Stimulated activated CD4-positive, alpha-beta T cell treated with anti-CD3 and anti-CD28 coated beads, TNF-alpha, amount 100 ng/mL, for 48 hours (primary cell): ENCODE data around the gene PI4K2B.
"Not testable (repeated sequence)": the region's sequence is repeated elsewhere in the genome, so short reads cannot be mapped to it uniquely, and the experiment has no call there.

ENCODE experiments used
- DNase-seq, 3 donors: peaks; one replicate each; pipeline ENCODE4 v3.0.0-alpha.2; 2020; ENCODE audit warnings: low read depth in 3 of 3

The PI4K2B gene

DNA sequence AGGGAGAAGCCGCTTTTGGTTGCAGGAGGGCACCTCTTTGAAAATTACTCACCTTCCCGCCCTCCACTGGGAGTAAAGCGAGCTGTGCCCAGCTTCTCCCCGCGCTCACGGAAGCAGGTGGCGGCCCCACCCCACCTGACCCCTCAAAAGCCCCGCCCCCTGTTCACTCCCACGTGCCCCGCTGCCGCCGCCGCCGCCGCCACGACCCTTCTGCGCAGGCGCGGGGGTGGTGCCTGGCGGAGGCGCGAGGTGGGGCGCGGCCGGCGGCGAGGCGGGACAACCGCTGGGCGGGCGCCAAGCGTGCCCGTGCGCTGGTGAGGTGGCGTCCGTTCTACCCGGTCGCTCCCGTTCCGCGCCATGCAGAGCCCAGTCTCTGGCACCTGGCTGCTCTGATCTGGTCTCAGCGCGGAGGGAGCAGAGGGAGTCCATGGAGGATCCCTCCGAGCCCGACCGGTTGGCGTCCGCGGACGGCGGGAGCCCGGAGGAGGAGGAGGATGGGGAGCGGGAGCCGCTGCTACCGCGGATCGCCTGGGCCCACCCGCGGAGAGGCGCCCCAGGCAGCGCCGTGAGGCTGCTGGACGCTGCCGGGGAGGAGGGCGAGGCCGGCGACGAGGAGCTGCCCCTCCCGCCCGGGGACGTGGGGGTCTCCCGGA lies at the start of gene PI4K2B:
PI4K2B (plus strand) TSS at position 297 of the 653 bp plus-strand sequence; CDS start at position 428, 131 bp downstream.
- DNase-seq, result peak; percentile 89 to 94 (median 90)

DNA sequence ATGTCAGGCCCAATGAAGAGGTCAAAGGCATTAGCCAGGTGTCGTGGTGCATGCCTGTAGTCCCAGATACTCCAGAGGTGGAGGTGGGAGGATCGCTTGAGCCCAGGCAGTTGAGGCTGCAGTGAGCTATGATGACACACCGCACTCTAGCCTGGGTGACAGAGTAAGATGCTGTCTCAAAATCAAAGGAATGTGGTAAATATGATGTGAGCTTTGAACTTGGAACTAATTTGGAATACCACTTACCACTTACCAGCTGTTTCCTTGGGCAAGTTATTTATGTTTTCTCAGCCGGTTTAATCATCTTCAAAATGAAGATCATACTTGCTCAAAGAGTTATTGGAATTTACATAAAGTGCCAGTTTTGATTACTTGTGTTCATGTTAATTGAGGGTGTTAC lies 49.8 kb upstream of the PI4K2B start:
- no peak for DNase-seq

DNA sequence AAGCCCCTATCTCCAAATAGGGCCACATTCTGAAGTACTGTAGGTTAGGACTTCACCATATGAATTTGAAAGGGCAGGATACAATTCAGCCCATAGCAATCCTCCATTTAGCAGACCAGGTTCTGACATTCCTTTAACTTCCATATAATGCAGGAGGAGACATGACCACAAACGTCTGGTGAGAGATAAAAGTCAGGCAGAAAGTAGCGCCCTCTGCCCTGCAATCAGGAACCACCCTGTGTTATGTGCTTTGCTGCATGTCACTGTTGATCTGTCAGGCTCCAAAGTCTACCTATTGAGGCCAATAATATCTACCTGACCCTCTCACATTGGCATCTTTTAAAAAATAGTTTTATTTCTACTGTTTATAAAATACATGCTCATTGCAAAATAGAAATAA lies 43.4 kb upstream of the PI4K2B start:
- no peak for DNase-seq

DNA sequence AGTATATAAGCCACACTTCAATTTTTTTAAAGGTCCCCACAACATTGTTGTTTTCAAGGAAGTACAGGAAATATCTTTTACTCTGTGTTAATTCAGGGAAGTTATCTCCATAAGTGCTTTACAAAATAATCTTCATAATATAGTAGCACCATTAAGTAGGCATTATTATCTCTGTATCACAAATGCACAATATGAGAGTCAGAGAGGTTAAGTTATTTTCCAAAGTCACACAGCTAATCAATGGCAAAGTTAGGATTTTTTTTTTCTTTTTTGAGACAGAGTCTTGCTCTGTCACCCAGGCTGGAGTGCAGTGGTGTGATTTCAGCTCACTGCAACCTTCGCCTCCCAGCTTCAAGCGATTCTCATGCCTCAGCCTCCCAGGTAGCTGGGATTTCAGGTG lies 35.1 kb upstream of the PI4K2B start:
- no peak for DNase-seq

DNA sequence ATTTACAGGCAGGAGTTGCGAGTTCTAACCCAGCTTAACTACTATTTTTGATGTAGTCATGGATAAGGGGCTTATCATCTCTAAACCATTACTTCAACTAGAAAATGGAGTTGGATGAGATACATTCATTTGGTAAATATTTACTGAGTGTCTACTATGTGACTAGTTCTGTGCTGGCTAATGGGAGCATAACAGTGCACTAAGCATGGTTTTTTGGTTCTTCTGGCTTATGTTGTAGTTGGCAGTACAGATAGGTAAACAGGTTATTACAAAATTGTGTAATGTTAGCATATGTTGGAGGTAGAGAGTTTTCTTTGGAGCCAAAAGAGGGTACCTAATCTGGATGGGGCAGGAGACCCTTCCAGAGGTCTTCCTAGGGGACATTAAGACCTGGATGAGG lies 25.8 kb upstream of the PI4K2B start:
- no peak for DNase-seq

DNA sequence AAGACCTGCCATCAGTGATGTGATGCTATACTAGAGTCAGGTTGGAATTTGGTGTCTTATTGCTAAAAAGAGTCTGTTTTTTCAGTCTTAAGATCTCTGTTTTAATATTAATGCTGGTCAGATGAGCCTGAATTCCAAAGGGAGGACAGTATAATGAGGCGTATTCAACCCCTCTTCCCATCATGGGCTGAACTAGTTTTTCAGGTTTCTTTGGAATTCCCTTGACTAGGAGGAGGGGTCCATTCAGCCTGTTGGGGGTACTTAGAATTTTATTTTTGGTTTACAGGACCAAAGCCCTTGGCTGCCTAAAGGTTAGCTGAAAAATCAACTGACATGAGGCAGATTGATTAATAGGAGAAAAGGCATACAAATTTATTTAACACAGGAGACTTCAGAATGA lies 24.1 kb upstream of the PI4K2B start:
- DNase-seq, result no peak

DNA sequence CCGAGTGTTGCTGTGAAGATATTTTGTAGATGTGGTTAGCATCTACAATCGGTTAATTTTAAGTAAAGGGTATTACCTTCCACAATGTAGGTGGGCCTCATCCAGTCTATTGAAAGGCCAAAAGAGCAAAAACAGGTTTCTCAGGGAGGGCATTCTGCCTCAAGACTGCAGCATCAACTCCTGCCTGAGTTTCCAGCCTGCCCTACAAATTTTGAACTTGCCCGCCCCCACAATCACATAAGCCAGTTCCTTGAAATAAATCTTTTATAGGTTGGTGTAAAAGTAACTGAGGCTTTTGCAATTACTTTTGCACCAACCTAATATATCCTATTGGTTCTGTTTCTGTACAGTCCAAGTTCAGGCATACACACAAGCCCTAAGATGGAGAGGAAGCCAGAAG lies 22.1 kb upstream of the PI4K2B start:
- DNase-seq, result no peak

DNA sequence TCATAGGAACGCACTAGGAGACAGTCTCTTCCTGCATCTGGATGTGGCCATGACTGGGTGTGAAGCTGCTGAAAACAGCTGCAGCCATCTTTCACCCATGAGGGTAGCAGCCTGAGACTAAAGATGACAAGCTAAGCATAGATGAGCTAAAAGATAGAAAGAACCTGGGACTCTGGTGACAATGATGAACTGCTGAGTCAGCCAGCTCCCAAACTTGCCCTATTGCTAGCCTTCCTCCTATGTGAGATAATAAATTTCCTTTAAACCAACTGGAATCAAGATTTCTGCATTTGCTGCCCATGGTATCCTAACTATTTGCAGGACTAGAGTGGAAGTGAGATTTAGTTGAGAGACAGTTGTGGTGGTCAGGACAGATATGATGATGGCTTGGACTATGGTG lies 21.0 kb upstream of the PI4K2B start:
- DNase-seq, result no peak

DNA sequence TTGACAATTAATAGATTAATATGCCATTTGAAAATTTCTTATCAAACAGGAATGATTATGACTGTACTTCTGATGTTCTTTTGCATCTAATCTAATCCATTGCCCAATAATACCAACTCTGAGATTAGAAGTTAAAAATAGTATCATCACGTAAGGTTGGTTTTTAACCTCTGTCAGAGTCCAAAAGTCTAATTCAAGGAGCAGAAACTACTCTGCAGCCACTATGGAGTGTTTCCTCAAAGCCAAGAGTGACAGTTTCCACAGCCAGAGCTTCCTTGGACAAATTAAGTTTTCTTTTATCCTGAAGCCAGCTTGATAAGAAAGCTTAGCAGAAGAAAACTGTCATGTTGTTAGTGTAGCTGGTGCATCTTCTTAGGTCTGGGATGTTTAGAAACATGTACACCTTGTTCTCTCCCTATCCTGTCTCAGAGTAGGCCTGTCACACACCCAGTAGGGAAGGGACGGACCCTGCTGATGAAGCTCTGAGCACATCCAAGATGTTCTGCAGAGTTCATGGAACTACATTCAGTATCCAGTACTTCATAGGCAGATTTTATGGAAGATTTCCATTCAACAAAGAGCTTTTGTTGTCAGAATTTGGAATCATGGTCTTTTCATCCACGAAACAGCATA lies 20.4 kb upstream of the PI4K2B start:
- DNase-seq, result no peak

DNA sequence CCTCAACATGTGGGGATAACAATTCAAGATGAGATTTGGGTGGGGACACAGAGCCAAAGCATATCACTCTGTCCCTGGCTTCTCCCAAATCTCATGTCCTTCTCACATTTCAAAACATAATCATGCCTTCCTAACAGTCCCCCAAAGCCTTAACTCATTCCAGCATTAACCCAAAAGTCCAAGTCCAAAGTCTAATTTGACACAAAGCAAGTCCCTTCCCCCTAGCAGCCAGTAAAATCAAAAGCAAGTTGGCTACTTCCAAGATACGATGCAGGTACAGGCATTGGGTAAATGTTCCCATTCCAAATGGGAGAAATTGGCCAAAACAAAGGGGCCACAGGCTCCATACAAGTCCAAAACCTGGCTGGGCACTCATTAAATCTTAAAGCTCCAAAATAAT lies 19.1 kb upstream of the PI4K2B start:
- DNase-seq, result not testable (repeated sequence)

DNA sequence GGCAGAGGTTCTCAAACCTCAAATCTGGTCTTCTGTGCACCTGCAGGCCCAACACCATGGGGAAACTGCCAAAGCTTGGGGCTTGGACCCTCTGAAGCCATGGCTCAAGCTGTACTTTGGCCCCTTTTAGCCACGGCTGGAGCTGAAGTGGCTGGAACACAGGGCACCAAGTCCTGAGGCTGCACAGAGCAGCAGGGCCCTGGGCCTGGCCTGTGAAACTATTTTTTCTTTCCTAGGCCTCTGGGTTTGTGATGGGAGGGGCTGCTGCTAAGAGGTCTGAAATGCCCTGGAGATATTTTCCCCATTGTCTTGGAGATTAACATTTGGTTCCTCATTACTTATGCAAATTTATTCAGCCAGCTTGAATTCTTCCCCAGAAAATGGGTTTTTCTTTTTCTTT lies 18.3 kb upstream of the PI4K2B start:
- DNase-seq, result no peak

DNA sequence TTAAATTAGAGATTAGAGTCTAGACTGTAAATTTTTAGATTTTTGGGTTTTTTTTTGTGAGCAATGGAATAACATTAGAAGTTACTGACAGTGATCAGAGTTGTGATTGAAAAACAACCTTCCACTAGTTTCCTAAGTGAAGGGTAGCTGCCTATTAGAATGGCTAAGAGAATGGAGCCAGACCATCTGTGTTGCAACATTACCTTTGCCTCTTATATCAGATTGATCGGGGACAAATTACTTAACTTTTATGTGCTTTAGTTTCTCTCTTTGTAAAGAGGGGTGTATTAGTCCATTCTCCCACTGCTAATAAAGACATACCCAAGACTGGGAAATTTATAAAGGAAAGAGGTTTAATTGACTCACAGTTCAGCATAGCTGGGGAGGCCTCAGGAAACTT lies 12.5 kb upstream of the PI4K2B start:
- no peak for DNase-seq

DNA sequence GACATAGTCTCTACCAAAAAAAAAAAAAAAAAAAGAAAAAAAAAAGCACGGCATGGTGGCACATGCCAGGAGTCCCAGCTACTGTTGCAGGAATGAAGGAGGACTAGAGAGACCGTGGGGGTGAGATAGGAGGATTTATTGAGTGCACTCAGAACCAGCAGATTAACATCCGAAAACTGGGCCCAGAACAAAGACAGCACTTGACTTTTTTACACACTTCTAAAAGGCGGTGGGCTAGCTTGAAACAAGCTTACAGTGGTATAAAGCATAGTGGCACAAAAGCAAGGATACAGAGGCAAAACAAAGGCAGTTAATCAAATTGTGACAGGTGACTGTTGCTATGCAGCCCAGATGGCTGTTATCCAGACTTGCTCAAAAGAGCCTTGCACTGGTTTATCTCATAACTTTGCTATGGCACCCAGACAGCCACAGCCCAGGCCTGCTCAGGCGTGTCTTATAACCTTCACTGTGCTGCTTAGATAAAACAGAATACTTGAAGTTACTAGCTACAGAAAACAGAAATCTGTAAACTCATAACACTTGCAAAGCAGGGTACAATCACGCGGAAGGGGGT lies 9.9 kb upstream of the PI4K2B start:
- no peak for DNase-seq

DNA sequence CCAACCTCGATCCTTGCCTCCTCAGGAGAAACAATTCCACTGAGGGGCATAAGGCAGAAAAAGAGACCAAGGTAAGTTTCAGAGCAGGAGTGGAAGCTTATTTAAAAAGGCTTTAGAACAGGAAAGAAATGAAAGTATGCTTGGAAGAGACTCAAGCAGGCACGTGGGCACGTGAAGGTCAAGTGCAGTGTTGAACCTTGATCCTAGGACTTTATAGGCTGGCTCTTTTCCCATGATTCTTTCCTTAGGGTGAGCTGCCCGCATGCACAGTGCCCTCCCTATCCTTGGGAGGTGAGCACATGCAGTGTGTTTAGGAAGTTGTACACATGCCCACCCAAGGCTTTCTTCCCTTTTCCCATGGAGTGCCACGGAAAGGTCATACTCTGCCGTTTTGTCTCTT lies 4.0 kb upstream of the PI4K2B start:
- DNase-seq, result no peak

DNA sequence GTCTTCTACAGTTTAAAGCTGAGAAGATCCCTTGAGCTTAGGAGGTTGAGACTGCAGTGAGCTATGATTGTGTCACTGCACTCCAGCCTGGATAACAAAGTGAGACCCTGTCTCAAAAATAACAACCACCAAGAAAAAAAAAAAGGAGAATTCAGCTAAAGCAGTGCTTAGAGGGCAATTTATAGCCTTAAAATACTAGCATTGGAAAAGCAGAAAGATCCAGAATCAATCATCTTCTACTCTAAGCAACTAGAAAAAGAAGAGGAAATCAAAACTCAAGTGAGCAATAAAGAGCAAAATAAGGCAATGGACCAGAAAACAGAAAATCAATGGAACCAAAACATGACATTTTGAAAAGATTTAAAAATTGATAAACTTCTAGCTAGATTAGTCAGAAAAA lies 639 bp upstream of the PI4K2B start:
- DNase-seq, result no peak

DNA sequence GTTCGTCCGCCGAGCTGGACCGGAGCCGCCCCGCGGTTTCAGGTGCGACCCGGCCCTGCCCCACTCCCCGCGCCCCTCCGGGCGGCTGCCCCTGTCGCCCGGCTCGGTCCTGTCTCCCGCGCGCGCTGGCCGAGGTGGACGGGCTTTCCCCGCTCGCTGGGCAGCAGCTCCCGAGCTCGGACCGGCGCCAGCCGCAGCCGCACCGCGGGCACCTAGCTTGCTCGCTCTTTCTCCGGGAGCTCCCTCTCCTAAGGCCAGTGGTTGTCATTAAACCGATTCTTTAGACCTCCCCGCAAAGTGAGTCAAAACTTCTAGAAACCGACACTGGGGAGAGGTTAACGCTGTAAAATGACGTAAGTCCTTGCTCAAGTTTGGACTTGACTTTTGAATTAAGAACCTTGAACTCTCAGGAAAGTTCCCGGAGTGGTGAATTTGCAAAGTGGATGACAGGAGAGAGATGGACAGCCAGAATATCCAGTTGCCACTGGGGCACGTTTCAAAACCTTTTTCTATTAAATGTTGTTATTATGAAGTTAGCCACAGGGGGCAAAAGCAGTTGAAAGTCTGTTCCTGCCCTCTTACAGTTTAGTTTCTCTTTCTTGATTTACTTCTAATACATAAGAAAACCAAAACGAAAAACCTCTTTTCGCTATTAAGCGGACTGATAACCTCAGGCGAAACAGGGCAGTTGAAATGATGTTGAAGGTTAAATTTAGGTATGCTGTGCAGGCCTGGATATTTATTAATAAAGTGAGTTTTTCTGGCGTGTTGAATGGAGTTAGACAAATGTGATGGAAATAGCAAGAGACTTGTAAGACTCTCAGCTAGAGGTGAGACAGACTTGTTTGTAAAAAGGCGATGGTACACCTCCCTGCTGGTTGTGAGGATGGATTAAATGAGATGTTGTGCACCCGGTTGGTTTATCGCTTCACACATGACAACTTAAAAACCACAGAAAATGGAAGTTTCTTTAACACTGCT lies 847 bp downstream of the PI4K2B start:
- peak; percentile 8 to 21 (median 20) for DNase-seq

DNA sequence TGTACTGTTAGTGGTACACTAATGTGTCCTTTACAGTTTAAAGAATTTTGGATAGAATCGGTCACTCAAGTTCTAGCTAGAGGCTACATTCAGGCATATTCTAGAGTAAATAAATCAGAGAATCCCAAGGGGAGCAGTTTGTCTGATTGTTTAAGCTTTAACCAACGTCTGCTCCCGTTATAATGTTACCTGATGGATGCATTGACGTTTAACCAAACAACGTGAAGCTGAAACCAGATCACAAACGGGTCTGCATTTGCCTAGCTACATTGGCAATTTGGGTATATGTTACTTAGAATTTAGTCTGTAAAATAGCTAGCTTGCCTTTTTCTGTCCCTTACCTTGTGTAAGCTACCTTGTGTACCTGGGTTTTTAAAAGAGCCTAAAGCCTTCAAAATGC lies 1.6 kb downstream of the PI4K2B start:
- no peak for DNase-seq

DNA sequence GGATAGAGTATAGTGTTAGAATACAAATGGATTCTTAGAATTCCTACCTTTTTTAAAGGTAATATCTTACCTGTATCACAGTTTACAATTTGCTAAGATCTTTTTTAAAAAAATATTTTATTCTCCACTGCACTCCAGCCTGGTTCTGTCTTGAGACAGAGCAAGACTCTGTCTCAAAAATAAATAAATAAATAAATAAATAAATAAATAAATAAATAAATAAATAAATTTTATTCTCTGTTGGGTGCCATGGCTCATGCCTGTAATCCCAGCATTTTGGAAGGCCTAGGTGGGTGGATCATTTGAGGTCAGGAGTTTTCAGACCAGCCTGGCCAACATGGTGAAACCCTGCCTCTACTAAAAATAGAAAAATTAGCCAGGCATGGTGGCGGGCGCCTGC lies 2.2 kb downstream of the PI4K2B start:
- DNase-seq, result not testable (repeated sequence)

DNA sequence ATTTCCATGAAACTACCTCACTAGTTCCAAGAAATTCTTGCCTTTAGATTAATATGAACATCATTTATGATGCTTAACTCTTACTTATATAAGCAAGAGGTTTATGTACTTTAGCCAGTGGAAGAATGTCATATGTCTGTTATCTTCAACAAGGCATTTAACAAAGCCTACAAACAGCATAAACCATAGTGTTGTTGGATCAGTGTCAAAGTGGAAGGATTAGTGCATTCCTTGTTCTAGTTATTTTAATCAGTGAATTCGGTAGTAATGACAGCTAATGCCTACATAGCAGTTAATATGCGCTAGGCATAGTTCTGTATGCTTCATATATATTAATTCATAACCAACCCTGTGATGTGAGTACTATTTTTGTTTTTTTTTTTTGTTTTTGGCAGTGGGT lies 3.1 kb downstream of the PI4K2B start:
- no peak for DNase-seq

DNA sequence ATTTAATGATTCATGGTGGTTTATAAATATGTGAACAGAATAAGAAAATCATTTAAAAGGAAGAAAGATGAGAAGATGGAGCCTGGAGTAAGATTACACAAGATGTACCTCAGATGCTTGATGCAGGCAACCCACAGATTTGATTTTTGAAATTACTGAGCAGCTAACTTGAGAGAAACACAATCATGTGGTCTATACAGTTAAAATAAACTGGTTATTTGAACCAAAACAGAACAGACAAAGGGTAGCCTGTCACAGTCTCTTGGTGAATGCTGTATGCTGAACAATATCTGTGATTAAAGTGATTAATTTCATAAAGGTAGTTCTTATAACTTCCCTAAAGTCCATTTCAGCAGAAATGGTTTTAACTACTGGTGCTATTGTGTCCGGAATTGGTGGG lies 4.2 kb downstream of the PI4K2B start:
- no peak for DNase-seq

DNA sequence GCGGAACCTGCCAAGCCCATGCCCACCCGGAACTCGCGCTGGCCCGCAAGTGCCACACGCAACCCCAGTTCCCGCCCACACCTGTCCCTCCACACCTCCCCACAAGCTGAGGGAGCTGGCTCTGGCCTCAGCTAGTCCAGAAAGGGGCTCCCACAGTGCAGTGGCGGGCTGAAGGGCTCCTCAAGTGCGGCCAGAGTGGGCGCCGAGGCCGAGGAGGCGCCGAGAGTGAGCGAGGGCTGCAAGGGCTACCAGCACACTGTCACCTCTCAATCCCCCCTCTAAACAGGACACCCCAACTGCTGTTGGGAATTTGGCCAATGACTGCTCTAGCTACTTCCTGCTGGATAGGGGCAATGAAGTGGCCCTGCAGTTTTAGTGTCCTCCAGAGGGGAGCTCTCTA lies 5.7 kb downstream of the PI4K2B start:
- not testable (repeated sequence) for DNase-seq

DNA sequence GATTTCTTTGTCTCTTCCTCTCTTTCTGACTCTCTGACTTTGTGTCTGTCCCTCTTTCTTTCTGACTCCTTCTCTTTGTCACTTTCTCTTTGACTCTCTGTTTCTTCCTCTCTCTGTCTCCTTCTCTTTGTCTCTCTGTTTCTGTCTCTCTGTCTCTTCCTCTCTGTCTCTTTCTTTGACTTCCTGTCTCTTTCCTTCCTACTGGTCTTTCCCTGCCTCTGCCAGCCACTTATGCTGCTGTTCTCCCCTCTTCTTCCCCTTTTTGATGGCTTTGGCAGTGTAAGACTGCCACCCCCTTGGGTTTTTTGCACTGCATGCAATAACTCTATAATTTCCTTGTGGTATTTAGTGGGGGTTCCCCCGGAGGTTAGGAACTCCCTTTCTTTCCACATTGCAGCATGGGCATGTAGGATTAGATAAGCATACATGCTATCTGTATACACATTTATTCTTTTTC lies 6.9 kb downstream of the PI4K2B start:
- DNase-seq, result not testable (repeated sequence)
